ENCODE results near the gene BICDL1.

GRCh38 chr12:120075034-120075616 is 86.1 kb downstream of the BICDL1 start:
- TF ChIP-seq POLR2A (IDR thresholded peaks at IDR 0.05) (no peak), CTCF (IDR thresholded peaks at IDR 0.05) (no peak)
